NCI-H446 (cell line): Measurements from ENCODE around the gene CYP26A1.
"Not testable (repeated sequence)": the region's sequence is repeated elsewhere in the genome, so short reads cannot be mapped to it uniquely, and the experiment has no call there.

Source experiments
- DNase-seq, 2 experiments: peaks; one replicate each; lab custom pipeline; 2025; lab: John Stamatoyannopoulos, UW

The CYP26A1 gene

DNA sequence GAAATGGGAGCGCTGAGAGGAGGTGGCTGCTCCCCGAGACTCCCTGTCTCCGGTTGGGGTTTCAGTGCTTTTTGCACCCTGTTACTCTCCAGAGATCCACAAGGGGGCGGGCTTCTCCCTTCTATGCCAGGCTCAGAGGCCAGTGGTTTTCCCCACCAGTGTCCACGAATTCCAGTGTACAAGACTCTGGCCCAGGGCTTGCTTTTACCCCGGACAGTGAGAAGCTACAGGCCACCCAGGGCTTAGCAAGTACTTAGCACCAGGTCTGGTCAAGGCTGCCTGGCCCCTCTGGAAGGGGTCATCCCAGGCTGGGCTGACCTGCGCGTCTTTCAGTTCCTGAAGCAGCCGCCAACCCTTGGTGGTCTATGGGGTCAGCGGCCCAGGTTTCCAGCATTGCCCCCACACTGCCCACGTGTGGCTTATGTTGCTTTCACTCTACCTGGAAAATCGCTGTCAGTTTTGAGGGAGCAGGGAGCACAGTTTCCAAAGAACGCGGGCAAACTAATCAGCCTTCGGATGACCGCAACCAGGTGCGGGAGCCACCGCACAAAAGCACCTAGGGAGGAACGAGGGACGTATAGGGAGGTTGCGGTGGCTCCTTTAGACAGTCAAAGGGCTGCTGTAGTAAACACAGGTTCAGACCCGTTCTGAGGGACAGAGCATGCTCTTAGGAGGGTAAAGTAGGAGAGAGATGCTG, 6.8 kb downstream of the CYP26A1 start:
- DNase-seq, result peak in 1 of 2 experiments; percentile 43

DNA sequence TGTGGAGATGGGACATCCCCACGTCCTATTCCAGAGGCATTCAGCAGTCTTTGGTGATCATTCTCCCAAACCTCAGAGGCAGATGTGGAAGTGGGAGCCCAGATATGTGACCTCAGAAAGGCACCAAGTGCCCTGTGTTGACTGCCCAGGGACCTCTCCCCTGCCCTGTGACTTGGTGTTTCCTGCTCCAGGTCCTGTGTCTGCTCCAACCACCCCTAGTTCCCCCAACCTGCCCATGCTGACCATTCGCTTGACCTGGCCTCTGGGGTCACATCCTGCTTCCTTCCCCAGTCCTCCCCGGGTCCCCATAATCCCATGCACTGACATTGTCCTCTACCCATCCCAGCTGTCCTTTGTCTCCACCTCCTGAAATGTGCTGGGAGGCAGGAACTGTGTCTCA, 7.6 kb downstream of the CYP26A1 start:
- DNase-seq, result no peak

DNA sequence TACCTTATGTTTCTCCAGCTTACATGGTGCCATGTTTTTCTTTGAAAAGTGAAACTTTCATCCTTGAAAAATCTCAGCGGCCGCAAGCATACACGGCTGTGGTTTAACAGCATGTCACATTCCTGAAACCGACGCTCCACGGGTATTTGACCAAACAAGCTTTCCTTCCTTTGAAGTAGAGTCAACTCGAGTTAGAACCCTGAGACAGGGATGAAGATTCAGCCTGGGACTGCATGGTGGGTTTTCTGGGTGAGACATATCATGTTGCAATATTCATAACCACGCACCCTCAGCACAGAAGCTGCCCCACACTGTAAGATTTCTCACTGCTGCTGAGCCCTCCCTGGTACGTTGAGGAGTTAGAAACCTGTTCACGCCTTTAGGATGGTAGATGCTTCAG, 8.1 kb downstream of the CYP26A1 start:
- DNase-seq, result no peak

DNA sequence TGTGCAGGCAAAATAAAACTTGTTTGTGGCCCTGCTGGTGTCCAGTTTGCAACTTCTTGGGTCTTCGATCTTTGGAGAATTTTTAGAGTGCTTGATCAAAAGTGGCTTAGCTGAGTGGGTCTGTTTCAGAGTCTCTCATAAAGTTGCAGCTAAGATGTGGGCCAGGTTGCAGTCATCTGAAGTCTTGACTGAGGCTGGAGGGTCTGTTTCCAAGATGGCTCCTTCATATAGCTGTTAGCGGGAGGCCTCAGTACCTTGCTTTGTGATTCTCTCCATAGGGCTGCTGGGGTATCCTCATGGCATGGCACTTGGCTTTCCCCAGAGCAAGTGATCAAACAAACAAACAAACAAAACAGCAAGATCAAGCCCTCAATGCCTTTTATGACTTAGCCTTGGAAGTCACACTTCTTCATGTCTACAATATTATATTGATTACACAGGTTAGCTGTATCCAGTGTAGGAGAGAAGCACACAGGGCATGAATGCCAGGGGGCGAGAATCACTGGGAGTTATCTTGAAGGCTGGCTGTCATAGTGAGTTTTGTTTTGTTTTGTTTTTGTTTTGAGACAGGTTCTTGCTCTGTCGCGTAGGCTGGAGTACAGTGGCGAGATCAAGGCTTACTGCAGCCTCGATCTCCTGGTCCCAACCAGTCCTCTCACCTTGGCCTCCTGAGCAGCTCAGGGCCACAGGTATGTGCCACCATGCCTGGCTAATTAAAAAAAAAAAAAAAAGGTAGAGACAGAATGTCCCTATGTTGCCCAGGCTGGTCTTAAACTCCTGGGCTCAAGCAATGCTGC, 10.2 kb downstream of the CYP26A1 start:
- DNase-seq, result no peak

DNA sequence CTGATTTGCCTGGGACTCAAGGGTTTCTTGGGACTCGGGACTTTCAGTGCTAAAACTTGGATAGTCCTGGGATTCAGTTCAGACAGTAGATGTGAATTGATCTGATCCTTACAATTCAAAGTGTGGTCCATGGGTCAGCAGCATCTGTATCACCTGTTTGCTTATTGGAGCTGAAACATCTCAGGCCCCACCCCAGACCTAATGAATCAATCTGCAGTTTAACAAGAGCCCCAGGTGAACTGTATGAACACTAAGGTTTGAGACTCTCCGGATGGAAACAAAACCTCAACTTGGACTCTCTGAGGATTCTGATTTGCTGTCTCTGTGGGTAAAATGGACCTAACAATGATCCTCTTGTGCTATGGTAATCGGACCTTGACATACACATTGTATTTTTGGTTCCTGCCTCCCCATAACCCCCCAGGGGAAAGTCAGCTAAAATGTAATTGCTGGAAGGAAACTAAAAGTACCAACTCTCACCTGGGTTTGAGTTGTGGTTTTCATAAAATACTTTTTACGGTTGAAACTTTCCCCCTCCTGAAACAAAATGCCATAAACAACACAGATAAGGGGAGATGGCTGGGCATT, 11.7 kb downstream of the CYP26A1 start:
- no peak for DNase-seq

DNA sequence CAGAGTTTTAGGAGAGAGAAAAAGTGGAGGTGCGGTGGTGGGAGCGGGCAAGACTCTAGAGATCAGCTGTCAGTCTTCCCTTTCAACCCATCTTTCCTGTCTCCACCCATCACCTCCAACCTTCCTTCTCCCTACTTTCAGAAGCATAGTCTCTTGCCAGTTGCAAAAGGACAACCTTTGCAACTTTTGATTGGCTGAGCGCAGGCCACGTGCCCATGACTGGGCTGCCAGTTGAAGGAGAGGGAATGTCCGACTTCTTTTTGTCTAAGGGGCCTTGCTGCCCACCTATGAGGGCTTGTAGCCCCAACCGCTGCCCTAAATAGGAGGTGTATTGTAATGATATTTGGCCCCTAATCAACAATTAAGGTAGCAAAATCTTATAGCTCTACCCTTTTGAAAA, 12.6 kb downstream of the CYP26A1 start:
- no peak for DNase-seq

DNA sequence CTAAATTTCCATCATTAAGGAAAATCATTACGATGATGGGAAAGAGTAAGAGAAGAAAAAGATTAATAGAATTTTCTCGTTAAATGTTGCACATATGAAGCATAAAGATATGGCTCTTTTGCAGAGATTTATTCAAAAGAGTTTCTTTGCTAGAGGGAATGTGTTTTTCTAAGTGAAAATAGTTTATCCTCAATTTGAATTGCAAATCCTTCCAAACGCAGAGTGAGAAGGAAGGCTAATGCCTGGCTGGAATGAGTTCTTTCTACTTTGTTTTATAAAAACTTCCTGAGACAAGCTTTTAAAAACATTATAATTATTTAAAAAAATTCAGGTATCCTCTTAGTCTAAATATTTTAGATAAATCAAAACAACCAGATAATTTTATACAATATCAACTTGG, 14.2 kb downstream of the CYP26A1 start:
- DNase-seq, result no peak

DNA sequence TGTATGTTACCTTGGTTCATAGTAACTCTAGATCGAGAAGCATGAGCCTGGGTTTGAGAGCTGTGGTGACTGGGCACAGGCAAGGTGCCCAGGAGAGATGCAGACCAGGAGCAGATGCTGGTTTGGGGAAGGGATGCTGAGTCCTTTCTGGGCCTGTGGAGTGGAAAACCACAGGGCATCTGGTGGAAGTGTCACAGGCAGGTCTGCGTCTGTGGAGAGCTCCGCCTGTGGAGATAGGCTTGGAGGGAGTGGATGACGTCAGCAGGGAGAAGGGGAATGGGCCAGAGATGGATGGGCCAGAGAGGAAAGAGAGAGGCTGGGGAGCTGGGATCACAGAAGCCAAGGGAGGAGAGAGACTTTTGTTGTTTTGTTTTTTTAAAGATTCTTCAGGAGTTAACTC, 14.8 kb downstream of the CYP26A1 start:
- no peak for DNase-seq

DNA sequence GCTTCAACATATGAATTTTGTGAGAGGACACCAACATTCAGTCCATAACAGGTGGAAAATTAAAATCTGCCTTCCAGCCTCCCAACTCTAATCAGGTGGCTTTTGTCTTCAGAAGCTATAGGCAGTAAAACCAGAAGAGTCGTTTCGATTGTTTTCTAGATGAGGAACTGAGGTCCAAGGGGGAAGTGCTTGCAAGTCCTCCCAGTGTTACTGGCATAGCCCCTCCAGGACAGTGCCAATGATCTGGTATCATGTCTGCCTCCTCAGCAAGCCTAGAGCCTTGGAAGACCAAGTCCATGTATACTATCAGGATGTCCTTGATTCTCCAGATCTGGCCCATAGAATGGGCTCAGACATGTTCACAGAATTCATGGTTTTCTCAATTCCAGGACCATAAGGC, 16.9 kb downstream of the CYP26A1 start:
- DNase-seq, result no peak

DNA sequence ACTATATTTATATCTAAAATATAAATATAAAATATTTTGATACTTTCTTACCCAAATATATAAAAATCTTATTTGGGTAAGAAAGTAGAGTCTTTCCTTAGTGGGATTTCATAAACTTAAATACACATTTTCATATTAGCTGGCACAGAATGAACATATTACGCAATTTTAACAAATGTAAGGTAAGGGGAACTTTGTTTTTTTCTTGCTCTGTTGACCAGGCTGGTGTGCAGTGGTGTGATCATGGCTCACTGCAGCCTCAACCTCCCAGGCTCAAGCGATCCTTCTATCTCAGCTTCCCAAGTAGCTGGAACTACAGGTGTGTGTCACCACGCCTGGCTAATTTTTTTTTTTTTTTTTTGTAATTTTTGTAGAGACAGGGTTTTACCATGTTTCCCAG, 18.3 kb downstream of the CYP26A1 start:
- DNase-seq, result no peak

DNA sequence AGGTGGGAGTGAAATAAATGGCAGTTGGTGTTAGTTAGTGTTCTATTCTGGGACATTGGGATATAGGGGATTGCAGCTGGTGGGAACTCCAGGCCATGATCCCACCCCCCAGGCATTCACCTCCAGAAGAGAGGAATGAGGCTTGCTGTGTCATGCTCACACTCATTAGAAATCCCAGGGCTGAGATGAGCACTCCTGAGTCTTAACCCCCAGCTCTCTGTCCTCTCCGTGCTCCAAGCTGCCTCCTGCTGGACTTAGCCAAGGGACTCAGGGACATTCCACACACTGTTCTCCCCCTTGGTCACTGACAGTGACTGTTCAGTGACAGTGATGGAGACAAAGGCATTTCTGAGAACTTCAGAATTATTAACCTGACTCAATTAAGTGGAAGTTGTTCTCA, 21.5 kb downstream of the CYP26A1 start:
- no peak for DNase-seq

DNA sequence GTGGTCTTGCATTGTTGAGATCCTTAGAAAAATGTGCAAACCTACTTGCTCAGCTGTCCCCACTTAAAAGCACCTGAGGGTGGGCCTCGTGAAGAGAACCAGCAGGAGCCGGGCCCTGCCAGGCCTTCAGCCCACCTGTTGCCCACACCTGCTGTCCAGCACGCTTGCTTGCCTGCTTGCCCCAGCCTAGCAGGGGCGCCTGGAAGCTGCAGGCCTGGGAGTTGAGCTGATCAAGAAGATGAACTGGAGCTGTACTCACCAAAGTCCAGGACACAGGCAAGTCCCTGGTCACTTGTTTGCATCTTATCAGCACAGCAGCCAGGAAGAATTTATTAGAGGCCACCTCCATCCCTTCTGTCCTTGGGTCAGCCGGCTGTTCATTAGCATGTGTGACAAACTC, 23.2 kb downstream of the CYP26A1 start:
- no peak for DNase-seq

DNA sequence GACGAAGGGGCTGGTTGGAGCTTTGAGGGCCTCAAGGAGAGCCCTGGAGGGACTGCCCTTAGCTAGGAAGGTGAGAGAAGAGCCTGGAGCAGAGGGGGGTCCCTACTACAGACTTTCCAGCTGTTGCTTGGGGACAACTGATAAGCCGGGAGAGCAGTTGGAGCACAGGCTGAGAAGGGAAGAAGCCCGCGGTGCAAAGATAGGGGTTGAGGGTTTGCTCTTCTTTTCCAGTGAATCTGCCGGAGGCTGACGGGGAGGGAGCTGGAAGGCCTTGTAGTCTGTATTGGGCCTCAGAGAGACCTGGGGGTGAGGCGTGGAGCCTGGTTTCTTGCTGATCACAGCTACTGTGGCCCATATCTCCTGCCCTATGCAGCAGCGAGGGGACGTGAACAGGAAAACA, 23.7 kb downstream of the CYP26A1 start:
- DNase-seq, result no peak

DNA sequence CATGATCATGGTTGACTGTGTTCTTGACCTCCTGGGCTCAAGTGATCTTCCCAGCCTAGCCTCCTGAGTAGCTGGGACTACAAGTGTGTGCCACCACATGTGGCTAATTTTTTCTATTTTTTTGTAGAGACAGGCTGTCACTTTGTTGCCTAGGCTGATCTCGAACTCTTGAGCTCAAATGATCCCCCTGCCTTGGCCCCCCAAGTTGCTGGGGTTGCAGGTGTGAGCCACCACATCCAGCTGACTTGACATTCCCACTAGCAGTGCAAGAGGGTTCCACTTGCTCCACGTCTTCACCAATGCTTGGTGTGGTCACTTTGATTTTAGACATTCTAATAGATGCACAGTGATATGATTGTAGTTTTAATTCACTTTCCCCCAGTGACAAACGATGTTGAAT, 25.1 kb downstream of the CYP26A1 start:
- no peak for DNase-seq

DNA sequence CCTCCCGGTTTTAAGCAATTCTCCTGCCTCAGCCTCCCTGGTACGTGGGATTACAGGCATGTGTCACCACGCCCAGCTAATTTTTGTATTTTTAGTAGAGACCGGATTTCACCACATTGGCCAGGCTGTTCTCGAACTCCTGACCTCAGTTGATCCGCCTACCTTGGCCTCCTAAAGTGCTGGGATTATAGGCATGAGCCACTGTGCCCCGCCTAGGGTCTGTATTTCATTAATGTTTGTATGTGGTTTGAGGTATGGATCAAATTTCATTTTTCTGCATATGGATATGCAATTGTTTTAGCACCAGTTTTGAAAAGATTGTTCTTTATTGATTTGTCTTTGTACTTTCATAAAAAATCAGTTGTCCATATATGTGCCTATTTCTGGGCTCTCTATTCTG, 26.0 kb downstream of the CYP26A1 start:
- no peak for DNase-seq

DNA sequence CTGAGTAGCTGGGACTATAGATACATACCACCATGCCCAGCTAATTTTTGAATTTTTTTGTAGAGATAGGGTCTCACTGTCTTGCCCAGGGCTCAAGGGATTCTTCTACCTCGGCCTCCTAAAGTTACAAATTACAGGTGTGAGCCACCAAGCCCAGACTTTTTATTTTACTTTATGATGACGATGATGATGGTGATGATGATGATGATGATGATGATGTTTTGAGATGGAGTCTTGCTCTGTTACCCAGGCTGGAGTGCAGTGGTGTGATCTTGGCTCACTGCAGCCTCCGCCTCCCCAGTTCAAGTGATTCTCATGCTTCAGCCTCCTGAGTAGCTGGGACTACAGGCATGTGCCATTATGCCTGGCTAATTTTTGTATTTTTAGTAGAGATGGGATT, 27.5 kb downstream of the CYP26A1 start:
- DNase-seq, result not testable (repeated sequence)

DNA sequence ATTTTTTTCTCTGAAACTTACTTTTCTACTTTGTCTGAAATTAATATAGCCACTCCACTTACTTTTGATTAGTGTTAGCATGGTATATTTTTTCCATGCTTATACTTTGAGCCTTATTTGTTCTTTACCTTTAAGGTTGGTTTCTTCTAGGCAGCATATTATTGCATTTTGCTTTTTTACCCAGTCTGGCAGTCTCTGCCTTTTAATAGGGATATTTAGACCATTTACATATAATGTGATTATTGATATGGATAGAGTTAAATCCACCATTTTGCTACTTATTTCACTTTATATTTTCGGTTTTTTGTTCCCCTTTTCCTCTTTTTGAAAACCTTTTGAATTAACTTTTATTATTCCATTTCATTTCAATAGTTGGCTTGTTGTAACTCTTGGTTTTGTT, 30.3 kb downstream of the CYP26A1 start:
- no peak for DNase-seq

DNA sequence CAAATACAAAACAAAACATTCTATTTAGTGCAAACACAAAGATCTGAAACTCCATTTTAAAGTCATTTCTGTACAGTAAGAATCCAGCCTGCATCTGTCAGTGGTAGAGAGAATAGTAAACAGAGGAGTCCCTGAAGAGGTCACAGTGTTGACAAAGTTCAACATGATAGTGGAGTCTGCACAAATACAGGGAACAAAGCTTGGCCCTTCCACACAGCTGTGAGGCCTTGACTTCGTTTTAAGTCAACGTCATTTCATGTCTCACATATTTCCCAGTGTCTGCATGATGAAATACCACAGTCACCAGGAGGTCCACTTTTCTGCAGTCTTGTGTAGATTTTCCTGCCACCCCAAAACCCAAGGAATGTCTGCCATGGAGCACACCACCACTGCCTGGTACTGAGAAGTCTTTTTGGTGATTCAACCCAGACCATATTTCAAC, 33.0 kb downstream of the CYP26A1 start:
- no peak for DNase-seq

DNA sequence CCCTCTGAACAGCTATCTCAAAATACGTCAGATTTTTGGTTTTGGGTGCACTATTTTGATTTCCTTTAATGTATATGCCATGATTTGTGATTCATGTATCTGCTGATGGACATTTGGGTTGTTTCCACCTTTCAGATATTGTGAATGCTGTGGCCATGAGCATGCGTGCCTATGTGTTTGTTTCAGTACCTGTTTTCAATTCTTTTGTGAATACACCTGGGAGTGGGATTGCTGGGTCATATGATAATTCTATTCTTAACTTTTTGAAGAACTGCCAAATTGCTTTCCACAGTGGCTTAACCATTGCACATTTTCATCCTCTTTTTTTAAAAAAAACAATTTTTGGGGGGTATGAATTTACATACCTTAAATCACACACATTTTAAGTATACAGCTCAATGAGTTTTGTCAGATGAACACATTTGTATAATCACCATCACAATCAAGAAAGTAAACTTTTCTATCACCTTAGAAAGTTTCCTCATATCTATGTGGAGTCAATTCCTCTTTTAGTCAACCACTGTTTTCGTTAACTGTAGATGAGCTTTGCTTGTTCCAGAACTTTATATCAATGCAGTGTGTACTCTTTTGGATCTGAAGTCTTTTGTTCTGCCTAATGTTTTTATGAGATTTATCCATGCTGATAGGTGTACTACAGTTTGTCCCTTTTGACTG, 36.9 kb downstream of the CYP26A1 start:
- no peak for DNase-seq

DNA sequence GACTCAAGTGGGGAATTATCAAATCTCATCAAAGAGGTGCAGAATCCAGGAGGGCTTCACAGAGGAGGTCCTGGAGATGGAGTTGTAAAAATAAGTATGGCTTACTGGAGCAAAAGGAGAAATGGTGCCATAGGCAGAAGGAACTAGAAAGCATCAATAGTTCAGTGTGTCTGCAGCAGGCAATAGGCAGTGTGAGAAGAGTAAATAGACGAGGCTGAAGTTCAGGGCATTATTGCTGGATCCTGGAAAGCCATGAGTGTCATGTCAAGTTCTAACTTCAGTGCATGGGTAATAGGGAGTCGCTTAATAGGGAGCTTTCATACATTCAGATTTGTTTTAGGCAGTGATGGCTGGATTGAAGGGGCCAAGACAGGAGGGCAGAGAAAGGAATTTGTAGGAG, 39.3 kb downstream of the CYP26A1 start:
- DNase-seq, result no peak

DNA sequence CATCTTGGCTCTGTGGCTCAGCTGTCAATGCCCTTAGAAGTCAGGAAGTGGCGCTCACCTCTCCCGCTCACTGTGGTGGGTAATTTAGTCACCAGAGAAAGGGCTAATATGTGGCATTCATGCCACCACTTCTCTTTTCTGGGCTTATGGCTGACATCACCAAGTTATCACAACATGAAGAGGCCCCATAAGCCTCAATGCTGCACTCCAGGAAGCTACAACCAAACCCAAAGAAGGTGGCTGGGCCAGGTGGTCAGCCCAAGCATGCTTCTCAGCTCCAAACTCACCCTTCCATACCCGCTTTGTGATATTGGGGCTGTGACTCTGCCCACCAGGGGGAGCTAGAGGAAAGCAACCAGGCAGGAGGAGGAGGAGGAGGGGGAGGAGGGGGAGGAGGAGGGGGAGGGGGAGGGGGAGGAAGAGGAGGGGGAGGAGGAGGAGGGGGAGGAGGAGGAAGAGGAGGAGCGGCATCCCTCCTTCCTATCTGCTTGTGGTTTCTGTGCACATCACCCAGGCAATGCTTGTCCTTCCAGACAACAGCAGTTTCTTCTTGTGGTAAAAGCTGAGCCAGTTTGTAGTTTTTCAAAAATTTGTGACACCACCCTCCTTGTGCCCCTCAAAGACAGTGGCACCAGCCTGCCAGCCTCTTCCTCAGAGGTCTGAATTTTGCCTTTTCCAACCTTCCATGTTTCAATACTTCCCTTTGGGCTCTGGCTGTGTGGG, 42.1 kb downstream of the CYP26A1 start:
- peak; percentile 7 to 29 for DNase-seq

DNA sequence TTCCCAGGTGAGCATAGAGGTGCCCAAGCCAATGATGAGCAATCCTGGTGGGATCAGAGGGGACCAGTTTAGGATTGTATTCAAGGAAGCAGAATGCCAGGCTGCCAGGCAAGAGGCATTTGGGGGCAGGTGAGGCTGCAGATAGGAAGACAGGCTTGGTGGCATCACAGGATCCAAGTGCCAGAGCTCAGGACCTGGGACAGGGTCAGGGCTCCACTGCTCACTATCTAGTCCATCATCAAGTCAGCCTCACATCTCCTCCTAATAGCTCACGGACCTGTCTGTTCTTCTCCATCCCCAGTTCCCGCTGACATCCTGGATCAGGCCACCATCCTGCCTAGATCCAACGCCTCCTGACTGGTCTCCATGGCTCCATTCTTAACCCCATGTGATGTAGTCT, 47.6 kb downstream of the CYP26A1 start:
- DNase-seq, result no peak
